ENCODE results near the gene CETP.
"Not testable (repeated sequence)": the region's sequence is repeated elsewhere in the genome, so short reads cannot be mapped to it uniquely, and the experiment has no call there.

Gene CETP

DNA sequence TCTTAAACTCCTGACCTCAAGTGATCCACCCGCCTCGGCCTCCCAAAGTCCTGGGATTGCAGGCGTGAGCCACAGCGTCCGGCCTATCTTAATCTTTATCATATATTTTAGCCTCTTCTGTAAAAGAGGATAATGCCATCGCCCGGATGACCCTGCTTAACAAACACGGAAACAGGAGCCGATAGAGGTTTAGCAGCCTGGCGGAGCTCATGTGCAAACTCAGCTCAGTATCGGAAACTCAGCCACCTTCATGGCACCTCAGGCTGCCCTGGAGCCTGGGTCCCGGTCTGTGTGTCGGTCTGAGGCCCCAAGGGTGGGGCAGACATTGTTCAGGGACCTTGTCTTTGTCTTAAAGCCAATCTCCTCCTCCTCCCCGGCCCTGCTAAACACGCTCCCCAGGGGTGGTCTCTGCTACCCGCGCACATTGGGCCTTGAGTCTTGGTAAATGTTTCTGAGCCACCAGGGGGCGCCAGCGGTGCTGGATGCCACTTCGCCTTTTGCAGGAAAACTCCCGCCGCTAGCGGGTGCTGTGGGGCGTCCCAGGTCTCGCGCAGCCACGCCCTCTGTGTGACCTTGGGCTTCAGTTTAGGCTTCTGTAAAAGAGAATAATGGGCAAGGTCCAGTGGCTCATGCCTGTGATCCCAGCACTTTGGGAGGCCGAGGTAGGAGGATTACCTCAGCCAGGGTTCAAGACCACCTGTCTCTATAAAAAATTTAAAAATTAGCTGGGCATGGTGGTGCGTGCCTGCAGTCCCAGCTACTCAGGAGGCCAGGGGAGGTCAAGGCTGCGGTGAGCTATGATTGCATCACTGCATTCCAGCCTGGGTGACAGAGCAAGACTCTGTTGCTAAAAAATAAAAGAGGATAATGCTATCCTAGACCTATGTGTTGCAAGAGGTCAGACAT lies 2.7 kb downstream of the CETP start:
- DNase-seq: peak; percentile 93

DNA sequence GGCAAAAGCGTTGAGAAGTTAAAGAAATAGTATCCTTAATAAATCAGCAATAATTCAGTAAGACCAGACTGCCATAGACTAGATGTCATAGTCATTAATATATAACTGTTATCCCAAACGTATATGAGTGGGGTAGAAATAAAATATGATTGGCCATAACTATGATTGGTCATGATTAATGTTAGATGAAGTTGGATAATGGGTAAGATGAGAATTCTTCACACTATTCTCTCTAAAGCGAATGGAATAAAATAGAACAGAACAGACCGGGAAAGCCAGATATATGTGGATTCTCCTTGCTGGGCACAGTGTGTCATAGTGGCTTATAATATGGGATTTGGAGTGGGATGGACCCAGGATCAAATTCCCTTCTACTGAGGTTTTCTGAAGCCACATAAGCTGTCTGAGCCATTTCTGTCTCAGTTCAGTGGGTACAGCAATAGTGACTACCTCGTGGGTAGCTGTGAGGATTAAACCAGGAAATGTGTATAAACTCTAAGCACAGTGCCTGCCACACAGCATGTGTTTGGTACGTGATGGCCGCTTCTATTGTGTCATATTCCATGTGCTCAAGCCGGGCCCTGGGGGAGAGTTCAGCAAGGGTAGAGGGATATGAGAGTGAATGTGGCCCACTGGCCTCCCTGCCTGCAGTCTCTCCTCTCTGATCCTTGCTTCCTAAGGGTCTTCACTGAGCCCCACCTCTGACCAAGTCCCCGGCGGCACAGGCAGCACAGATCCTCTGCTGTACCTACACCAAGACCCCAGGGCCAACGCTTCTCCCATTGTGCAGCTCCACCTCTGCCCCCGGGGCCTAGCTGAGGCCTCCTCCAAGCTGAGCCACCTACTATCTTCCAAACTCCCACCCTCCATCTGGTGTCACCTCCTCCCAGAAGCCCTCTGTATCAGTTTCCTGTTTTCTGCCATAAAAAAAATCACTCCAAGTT lies 3.7 kb downstream of the CETP start:
- DNase-seq: no peak

DNA sequence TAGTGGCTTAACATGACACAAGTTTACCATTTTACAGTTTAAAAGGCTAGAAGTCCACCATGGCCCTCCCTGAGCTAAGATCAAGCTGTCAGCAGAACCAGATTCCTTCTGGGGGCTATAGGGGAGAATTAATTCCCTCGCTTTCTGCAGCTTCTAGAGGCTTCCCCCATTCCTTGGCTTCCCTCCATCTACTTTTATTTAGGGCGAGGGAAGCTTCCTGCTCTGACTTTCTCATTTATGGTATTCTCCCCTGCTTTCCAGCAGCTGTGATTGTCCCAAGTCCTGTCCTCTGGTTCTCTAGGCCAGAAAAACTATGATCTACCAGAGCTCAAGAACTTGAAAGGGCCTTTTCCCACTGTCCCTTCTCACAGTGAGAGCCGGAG lies 4.3 kb downstream of the CETP start:
- DNase-seq: no peak

DNA sequence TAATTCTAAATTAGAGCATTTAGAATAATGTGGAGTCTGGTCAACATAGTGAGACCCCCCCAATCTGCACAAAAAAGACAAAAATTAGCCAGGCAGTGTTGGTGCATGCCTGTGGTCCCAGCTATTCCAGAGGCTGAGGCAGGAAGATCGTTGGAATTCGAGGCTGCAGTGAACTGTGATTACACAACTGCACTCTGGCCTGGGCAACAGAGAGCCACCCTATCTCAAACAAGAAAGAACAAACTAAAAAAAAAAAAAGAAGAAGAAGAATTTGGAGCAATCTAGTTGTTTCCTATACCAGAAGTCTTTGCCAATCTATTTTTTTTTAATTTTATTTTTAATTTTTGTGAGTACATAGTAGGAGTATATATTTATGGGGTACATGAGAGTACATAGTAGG lies 6.0 kb downstream of the CETP start:
- DNase-seq: no peak

DNA sequence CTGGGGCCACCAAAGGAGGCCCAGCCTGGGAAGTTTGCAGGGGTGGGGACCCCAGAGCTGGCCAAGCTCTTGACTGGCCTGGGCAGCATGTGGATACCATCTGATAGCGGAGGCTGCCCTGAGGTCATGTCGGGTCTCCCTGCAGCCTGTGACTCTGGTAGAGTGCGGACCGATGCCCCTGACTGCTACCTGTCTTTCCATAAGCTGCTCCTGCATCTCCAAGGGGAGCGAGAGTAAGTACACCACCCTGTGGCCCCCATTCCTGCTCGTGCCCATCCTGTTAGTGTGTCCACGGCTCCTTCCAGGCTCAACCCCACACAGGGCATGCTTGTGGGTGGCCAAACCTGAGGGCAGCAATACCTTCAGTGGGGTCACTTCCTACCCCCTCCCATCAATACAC lies 8.0 kb downstream of the CETP start:
- no peak for DNase-seq

DNA sequence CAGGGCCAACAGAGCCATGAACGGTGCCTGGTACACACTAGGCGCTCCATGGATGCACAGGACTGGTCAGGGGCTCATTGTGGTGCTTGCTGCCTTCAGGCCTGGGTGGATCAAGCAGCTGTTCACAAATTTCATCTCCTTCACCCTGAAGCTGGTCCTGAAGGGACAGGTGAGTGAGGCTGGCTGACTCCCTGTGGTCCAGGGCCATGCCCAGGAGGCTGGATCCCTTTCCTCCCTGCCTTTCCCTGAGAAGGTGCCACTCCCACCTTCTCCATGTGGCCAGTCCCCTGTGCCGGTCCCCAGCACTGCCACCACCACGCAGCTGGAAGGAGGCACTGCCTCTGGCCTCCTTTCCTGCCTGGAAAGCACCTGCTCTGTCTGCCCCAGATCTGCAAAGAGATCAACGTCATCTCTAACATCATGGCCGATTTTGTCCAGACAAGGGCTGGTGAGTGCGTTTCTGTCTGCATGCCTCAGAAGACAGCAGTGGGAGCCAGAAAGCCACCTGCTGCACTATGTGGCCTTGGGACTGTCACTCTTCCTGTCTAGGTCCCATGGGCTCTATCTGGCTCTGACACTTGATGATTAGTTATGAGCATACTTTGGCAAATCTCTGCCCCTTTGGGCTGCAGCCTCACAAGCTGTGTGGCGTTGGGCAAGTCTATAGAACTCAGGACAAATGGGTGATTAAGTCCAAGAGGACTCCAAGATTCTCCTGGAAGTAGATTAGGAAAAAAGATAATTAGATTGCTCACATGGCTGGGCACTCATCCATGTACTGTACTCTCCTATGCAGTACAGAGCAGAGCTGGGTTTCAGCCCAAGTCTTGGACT lies 9.4 kb downstream of the CETP start:
- DNase-seq: no peak

DNA sequence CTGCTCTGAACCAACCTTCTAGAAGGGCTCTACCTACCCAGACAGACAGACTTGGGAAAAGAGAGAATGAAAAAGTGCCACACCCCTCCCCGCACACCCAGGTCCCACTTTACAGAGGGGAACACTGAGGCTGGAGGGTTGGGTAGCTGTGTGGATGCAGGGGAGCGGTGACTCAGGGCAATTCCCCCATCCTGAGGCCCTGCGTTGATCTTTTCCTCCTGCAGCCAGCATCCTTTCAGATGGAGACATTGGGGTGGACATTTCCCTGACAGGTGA lies 10.0 kb downstream of the CETP start:
- DNase-seq: no peak

DNA sequence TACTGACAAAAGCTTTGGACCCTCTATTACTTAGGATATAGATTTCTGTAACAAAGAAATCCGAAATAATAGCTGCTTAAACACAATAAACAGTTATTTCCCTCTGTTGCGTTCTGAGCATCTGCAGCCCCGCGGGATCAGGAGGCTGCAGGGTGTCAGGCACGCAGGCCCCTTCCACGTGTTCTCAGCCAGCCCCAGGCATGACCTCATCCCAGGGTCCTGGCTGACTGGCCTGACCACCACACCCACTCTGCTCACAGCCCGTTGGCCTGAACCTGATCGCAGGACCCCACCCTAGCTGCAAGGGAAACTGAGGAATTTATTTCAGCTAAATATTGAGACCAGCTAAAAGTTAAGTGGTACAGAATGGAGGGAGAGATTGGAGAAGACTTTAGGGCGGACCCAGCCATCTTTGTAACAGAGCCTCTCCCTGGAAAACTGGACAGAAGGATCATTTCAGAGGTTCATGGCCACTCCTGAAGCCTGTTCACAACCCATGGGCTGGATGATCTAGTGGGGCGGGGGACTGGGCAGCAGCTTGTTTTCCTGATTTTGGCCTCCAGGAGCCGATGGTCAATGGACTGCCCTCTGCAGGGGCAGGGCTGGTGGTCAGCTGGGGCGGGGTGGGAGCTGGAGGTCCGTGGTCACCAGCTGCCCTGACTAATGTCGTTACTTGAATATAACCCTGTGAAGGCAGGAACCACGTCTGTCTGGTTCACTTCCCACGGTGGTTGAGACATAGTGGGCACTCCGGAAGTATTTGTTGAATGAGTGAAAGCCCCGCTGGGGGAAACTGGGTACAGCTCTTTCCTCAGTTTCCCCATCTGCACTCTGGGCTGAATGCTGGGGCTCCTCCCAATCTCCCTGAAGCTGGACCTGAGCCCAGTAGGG lies 10.9 kb downstream of the CETP start:
- DNase-seq: no peak

DNA sequence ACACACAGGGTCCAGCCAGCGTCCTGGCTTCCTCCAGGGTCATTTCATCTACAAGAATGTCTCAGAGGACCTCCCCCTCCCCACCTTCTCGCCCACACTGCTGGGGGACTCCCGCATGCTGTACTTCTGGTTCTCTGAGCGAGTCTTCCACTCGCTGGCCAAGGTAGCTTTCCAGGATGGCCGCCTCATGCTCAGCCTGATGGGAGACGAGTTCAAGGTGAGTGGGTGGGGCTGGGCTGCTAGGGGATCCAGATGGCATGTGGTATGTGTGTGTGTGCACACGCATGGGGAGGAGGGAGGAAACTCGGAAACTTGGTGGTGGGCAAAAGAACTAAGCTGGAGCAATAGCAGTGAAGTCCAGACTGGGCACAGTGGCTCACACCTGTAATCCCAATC lies 11.5 kb downstream of the CETP start:
- no peak for DNase-seq

DNA sequence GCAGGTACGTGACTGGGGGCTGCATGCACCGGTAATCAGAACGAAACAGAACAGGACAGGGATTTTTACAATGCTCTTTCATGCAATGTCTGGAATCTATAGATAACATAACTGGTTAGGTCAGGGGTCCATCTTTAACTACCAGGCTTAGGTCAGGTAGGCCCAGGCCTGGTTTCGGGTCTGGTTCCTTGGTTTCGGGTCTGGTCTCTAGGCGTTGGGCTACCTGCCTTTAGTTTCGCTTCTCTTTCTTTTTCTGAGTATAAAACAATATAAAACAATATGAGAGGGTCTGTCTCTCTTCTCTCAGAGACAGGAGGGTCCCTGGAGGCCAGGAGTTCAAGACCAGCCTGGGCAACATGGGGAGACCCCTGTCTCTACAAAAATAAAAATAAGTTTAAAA lies 12.1 kb downstream of the CETP start:
- not testable (repeated sequence) for DNase-seq

DNA sequence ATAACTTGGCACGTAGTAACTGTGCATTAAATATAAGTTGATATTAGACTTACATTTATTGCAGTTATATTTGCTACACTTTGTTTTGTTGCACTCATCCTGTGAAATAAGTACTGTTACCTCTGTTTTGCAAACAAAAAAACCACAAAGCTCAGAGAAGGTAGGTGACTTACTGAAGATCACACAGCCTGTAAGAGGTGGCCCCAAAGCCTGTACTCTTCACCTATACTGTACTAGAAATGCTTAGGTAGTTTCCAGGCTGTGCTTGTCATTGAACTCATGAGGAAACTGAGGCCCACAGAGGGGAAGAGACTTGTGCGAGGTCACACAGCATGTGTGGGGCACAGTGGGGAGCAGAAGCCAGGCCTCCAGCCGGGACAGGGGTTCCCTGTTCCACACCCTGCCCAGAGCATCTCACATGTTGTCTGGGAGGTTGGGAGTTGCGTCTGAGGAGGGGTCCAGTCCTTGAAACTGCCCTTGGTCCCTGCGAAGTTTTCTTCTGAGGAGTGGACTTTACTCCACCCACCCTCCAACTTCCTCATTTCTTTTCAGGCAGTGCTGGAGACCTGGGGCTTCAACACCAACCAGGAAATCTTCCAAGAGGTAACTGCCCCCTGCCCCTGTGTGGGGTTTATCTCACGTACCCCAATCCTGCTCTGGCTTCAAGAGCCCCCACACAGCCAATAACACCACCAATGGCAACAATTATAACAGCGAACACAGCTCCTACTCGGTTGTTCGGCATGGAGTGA lies 13.0 kb downstream of the CETP start:
- no peak for DNase-seq

DNA sequence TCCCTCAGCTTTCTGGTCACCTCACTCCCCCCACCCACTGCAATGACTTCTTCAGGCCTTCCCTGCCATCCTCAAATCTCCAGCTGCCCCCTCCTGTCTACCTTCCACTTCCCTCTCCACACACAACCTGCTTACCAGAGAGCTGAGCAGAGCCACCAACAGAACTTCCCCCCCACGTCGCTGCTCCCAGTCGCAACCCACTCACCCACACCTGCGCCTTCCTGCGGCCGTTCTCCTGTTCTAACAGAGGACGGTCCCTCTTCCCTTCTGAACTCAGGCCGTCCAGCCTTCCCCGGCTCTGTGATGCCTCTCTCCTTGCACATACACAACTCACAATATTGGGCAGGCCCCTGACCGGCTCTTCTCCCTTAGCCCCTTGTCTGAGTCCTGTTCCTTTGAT lies 14.0 kb downstream of the CETP start:
- DNase-seq: no peak

DNA sequence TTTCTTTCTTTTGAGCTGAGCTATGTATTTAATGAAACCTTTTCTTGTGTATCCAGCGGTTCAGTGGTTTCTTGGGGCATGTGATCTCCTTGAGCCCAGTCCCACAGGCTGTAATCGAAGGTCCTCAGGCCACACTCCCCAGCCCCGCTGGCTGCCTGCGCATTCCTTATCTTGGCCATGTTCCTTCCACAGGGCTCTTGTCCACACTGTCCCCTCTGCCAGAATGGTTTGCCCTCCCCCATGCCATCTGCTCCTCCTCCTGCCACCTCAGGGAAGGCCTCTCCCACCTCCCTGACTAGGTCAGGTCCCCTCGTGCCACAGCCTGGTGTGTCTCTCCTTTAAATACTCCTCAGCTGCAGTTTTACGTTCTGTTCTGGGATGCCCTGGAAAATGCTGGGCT lies 15.5 kb downstream of the CETP start:
- DNase-seq: no peak

DNA sequence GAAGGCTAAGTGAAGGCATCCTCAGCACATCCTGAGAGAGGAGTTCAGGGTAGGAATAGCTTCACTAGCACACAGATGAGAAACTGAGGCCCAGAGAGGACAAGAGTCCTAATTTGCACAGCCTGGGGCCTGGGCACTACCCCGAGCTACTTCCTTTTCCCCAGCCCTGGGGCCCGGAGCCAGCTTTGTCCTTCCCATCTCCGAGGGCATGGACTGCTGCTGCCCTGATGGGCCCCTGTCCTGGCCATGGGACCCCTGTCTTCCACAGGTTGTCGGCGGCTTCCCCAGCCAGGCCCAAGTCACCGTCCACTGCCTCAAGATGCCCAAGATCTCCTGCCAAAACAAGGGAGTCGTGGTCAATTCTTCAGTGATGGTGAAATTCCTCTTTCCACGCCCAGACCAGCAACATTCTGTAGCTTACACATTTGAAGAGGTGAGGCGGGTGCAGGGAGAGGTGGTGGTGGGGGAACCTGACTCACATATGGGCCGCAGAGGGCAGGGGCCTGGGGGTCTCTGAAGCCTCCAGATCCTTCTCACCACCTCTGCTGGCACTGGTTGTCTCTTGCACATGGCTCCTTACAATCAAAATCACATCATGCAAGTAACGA lies 16.2 kb downstream of the CETP start:
- DNase-seq: no peak

DNA sequence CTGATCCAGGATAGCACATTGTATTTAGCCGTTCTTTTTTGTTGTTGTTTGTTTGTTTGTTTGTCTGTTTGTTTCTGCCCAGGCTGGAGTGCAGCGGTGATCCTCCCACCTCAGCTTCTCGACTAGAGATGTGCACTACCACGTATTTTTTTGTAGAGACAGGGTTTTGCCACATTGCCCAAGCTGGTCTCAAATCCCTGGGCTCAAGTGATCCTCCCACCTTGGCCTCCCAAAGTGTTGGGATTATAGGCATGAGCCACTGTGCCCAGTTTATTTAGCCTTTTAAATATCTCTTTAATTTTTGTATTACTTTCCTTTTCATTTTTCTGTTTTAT lies 18.4 kb downstream of the CETP start:
- no peak for DNase-seq

DNA sequence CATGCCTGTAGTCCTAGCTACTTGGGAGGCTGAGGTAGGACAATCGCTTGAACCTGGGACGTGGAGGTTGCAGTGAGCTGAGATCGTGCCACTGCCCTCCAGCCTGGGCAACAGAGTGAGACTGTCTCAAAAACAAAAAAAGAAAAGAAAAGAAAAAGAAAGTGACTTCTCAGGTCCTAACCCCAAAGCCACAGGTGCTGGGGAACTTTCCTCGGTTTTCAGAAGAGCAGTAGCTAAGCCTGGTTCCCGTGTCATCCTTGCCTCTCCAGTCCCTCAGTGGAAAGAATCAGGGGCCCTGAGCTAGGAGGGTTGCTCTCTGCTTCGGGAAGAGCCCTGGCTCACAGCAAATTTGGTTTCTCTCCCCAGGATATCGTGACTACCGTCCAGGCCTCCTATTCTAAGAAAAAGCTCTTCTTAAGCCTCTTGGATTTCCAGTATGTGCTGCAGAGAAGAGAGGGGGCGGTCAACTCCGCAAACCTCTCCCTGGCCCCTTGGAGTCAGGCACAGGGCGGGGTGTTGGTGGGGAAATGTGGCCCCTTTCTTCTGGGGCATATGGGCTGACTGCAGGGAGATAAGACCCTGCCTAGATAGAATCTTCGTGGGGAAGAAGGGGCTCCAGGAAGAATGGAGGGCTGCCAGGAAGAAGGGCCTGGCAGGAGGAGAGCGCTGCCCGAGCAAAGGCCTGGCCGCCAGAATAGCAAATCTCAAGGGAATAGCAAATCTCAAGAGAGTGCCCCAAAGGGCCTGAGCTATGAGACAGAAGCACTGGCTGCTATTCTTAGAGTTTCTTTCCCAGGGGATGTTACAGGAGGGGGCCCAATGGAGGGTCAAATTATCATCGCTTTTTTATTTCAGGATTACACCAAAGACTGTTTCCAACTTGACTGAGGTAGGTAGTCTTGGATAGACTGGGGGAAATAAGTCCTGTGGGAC lies 19.3 kb downstream of the CETP start:
- DNase-seq: no peak

DNA sequence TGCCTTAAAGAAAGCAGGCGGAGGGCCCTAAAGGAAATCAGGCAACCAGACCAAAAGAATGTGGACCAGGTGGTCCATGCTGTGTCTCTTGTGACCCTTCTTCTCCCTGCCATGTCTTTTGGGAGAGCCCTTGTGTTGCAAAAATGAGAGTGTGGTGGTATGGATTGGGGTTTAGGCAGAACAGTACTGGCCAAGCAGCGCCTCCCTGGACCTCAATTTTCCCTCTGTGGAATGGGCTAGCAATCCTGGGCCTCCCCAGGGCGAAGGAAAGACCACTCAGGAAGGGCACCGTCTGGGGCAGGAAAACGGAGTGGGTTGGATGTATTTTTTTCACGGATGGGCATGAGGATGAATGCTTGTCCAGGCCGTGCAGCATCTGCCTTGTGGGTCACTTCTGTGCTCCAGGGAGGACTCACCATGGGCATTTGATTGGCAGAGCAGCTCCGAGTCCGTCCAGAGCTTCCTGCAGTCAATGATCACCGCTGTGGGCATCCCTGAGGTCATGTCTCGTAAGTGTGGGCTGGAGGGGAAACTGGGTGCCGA lies 20.1 kb downstream of the CETP start:
- DNase-seq: no peak

DNA sequence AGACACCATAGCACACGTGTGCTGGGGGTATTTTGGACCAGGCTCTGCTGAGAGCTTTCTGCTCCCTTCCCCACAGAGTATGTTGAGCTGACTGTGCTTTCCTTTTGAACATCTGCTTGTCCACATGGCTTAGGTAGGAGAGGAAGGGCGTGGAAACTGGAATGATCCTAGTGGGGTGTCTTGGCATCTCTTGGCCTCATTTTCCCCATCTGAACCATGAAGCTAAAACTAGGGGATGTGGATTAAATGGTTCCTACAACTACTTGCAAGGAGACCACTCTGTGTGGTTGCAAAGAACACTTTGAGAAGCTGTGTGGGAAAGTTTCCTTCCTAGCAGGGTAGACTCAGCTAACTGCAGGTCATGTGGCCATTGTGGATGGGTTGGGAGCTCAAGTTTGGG lies 20.9 kb downstream of the CETP start:
- DNase-seq: no peak

DNA sequence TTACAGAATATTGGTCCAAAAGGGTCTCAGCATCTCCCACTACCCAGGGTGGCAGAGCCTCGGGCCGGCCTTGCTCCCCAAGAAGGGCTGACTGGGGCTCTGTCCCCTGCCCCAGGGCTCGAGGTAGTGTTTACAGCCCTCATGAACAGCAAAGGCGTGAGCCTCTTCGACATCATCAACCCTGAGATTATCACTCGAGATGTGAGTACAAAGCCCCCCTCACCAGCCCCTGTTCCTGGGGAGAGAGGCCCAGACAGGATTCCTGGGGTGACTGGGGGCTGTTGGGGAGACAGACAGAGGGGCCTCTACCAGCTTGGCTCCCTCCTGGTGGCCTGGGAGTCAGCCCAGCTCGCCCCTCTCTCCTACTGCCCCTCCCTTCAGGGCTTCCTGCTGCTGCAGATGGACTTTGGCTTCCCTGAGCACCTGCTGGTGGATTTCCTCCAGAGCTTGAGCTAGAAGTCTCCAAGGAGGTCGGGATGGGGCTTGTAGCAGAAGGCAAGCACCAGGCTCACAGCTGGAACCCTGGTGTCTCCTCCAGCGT lies 21.5 kb downstream of the CETP start:
- no peak for DNase-seq
